ENCODE results near the gene TNFRSF19.

The TNFRSF19 gene

GRCh38 chr13:23629566-23630272 lies 59.5 kb downstream of the TNFRSF19 start:
- DNase-seq, result no peak

GRCh38 chr13:23630349-23631093 lies 60.3 kb downstream of the TNFRSF19 start:
- DNase-seq, result no peak

- no peak for DNase-seq
These were observed 61.3 kb downstream of the TNFRSF19 start for GRCh38 chr13:23631311-23632047.

- DNase-seq, result no peak
These were observed 61.9 kb downstream of the TNFRSF19 start for GRCh38 chr13:23632048-23632582.

- DNase-seq, result no peak
These were observed 62.5 kb downstream of the TNFRSF19 start for GRCh38 chr13:23632741-23633140.

GRCh38 chr13:23634897-23635296 lies 64.7 kb downstream of the TNFRSF19 start:
- no peak for DNase-seq

GRCh38 chr13:23636360-23636759 lies 66.1 kb downstream of the TNFRSF19 start:
- DNase-seq, result no peak

GRCh38 chr13:23637829-23638228 lies 67.6 kb downstream of the TNFRSF19 start:
- DNase-seq, result no peak

- no peak for DNase-seq
These were observed 69.5 kb downstream of the TNFRSF19 start for GRCh38 chr13:23639674-23640073.

- no peak for DNase-seq
These were observed 71.9 kb downstream of the TNFRSF19 start for GRCh38 chr13:23642110-23642509.

- DNase-seq, result no peak
These were observed 73.3 kb downstream of the TNFRSF19 start for GRCh38 chr13:23643338-23644125.

- no peak for DNase-seq
These were observed 73.9 kb downstream of the TNFRSF19 start for GRCh38 chr13:23644126-23644419.

GRCh38 chr13:23644527-23645138 lies 74.4 kb downstream of the TNFRSF19 start:
- DNase-seq, result no peak

- DNase-seq, result no peak
These were observed 75.6 kb downstream of the TNFRSF19 start for GRCh38 chr13:23645851-23646250.

- DNase-seq, result no peak
These were observed 81.2 kb downstream of the TNFRSF19 start for GRCh38 chr13:23651439-23651838.

- DNase-seq, result no peak
These were observed 81.7 kb downstream of the TNFRSF19 start for GRCh38 chr13:23651887-23652286.

GRCh38 chr13:23652909-23653726 lies 82.9 kb downstream of the TNFRSF19 start:
- DNase-seq, result no peak

GRCh38 chr13:23654111-23655110 lies 84.2 kb downstream of the TNFRSF19 start:
- DNase-seq, result no peak

GRCh38 chr13:23655321-23655720 lies 85.1 kb downstream of the TNFRSF19 start:
- no peak for DNase-seq

Measured in OCI-M1 (cell line).